Activated naive CD4-positive, alpha-beta T cell treated with anti-CD3 and anti-CD28 coated beads for 36 hours (primary cell): Measurements from ENCODE around the gene TACO1. TPM values are rescaled to one million over a fixed set of nuclear protein-coding genes. Genes with fewer than 3 reads are reported as not detected.

Source experiments
- total RNA-seq, 2 experiments: library from RNA; stranded (reverse); gene quantifications; one replicate each; pipeline ENCODE4 v1.2.3, GENCODE V29; 2021

TACO1 gene
- total RNA-seq, 2 experiments from 2014 or later: 27.6 to 28.9 TPM

Other genes starting within 250 kb of the TACO1 start
- 1 to 10 TPM; 2.3 to 2.6 TPM for gene CYB561, start 154.6 kb upstream of the TACO1 start, total RNA-seq
- under 1 TPM; 0.12 to 0.50 TPM for gene ACE, start 123.8 kb upstream of the TACO1 start, total RNA-seq
- not detected for gene KCNH6, start 77.5 kb upstream of the TACO1 start, total RNA-seq
- 100 to 1,000 TPM; 102 to 103 TPM for gene DCAF7, start 50.4 kb upstream of the TACO1 start, total RNA-seq
- gene MAP3K3, start 21.5 kb downstream of the TACO1 start, total RNA-seq: 10 to 100 TPM; 28.8 to 29.6 TPM
- 100 to 1,000 TPM; 121 TPM for gene LIMD2, start 99.2 kb downstream of the TACO1 start, total RNA-seq
- gene STRADA, start 140.9 kb downstream of the TACO1 start, total RNA-seq: 10 to 100 TPM; 73.2 to 76.3 TPM
- gene CCDC47, start 172.7 kb downstream of the TACO1 start, total RNA-seq: 10 to 100 TPM; 40.5 to 42.1 TPM
- 10 to 100 TPM; 91.7 to 92.9 TPM for gene DDX42, start 173.3 kb downstream of the TACO1 start, total RNA-seq
- 100 to 1,000 TPM; 144 to 154 TPM for gene PSMC5, start 226.5 kb downstream of the TACO1 start, total RNA-seq
- gene FTSJ3, start 226.8 kb downstream of the TACO1 start, total RNA-seq: 10 to 100 TPM; 25.3 to 26.2 TPM
- gene SMARCD2, start 241.8 kb downstream of the TACO1 start, total RNA-seq: 100 to 1,000 TPM in 1 of 2 experiments, 10 to 100 TPM in 1; 98.5 to 107 TPM